ENCODE results near the gene SPEM2. TPM values are rescaled to one million over a fixed set of nuclear protein-coding genes. Genes with fewer than 3 reads are reported as not detected.
"Not testable (repeated sequence)": the region's sequence is repeated elsewhere in the genome, so short reads cannot be mapped to it uniquely, and the experiment has no call there.

The SPEM2 gene
- total and polyA plus RNA-seq, 9 donors: not detected

DNA sequence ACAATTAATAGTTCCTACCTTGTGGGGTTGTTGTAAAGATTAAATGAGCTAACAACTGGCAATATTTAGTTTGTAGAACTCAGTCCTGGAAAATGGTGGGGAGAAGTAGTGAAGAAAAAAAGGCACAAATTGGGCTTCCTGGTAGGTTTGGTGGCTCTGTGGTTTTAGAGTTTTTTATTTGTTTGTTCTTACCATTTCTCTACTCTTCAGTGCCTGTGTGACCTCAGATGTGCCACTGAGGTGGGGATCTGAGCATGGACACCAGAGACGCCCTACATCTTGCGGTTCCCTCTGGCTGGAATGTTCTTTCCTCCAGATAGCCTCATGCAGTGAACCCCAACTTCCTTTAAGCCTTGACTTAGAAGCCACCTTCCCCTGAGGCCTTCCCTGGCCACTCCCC is 46.3 kb downstream of the SPEM2 start:
- TF ChIP-seq, protein P1, sequence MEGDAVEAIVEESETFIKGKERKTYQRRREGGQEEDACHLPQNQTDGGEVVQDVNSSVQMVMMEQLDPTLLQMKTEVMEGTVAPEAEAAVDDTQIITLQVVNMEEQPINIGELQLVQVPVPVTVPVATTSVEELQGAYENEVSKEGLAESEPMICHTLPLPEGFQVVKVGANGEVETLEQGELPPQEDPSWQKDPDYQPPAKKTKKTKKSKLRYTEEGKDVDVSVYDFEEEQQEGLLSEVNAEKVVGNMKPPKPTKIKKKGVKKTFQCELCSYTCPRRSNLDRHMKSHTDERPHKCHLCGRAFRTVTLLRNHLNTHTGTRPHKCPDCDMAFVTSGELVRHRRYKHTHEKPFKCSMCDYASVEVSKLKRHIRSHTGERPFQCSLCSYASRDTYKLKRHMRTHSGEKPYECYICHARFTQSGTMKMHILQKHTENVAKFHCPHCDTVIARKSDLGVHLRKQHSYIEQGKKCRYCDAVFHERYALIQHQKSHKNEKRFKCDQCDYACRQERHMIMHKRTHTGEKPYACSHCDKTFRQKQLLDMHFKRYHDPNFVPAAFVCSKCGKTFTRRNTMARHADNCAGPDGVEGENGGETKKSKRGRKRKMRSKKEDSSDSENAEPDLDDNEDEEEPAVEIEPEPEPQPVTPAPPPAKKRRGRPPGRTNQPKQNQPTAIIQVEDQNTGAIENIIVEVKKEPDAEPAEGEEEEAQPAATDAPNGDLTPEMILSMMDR (IDR thresholded peaks at IDR 0.05): no peak
- TF ChIP-seq EP300 (IDR thresholded peaks at IDR 0.05) (no peak), POLR2A (IDR thresholded peaks at IDR 0.05) (no peak)
- peaks cover 11% of the 10 kb centered on the region for H3K4me1 ChIP-seq (ENCODE audit: insufficient read depth)
- intact Hi-C loops (cut with DNase I): no loop called here
- DNase-seq: no peak
- no peak overlapping the region for H3K27ac ChIP-seq
- no peaks in the 10 kb centered on the region for H3K36me3 ChIP-seq
- H3K27me3 ChIP-seq: no peaks in the 10 kb centered on the region
- H3K9me3 ChIP-seq: no peaks in the 10 kb centered on the region
- no peak overlapping the region for H3K4me3 ChIP-seq
- WGBS, 3 donors: 91 to 92% (median 92%) methylated on average over 2 of the region's 2 CpGs

DNA sequence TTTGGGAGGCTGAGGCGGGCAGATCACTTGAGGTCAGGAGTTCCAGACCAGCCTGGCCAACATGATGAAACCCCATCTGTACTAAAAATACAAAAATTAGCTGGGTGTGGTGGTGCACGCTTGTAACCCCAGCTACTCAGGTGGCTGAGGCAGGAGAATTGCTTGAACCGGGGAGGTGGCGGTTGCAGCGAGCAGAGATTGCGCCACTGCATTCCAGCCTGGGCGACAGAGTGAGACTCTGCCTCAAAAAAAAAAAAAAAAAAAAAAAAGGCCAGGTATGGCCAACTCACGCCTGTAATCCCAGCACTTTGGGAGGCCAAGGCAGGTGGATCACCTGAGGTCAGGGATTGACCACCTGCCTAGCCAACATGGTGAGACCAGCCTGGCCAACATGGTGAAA is 49.4 kb downstream of the SPEM2 start:
- 89 to 97% (median 95%) methylated on average over 8 of the region's 8 CpGs for WGBS, 3 donors
- H3K9me3 ChIP-seq, H3K27me3 ChIP-seq, H3K36me3 ChIP-seq, H3K27ac ChIP-seq, H3K4me3 ChIP-seq, DNase-seq: not testable (repeated sequence)
- H3K4me1 ChIP-seq (ENCODE audit: insufficient read depth): peaks cover 17% of the 10 kb centered on the region
- intact Hi-C loops (cut with DNase I): loop anchor here in 3 of 4 donors (5.0 kb wide), 1 partner anchor 32 kb away; no protein-coding TSS in a partner anchor

DNA sequence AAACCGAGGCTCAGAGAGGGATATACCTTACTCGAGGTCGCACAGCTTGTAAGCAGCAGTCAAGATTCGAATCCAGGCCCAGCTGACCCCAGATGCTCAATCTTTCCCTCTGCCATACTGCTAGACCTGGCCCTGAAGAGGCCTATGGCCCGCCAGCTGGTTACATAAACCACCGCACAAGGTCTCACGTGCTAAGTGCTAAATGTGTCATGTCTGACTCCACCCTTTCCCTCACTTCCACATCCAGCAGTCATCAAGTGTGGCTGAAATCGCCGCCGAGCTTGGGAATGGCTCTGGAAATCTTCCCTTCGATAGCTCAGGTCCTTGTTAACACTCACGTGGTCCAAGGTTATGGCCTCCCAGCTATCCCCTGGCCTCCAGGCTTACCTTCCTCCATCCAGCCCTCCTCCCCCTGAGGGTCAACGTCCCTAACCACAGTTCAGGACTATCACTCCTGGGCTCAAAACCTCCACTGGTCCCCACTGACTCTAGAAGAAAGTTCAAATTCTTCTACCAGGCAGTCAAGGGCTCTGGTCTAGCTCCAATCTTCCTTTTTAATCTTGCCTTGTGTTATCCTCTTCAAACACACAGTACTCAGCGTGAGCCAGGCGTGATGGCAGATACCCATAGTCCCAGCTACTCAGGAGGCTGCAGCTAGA is 50.5 kb downstream of the SPEM2 start:
- Histone ChIP-seq H3K27me3 (no peaks in the 10 kb centered on the region), H3K27ac (no peak overlapping the region), H3K4me1 (ENCODE audit: insufficient read depth) (peaks cover 14% of the 10 kb centered on the region), H3K9me3 (no peaks in the 10 kb centered on the region), H3K36me3 (no peaks in the 10 kb centered on the region), H3K4me3 (no peak overlapping the region)
- TF ChIP-seq POLR2A (IDR thresholded peaks at IDR 0.05) (no peak), EP300 (IDR thresholded peaks at IDR 0.05) (no peak)
- TF ChIP-seq, protein P1 (IDR thresholded peaks at IDR 0.05): no peak
- intact Hi-C loops (cut with DNase I): loop anchor here in 3 of 4 donors (5.0 kb wide), 1 partner anchor 34 kb away; no protein-coding TSS in a partner anchor
- peak in 1 of 5 donors; percentile 50 for DNase-seq
- WGBS, 3 donors: 64 to 72% (median 71%) methylated on average over 15 of the region's 15 CpGs

DNA sequence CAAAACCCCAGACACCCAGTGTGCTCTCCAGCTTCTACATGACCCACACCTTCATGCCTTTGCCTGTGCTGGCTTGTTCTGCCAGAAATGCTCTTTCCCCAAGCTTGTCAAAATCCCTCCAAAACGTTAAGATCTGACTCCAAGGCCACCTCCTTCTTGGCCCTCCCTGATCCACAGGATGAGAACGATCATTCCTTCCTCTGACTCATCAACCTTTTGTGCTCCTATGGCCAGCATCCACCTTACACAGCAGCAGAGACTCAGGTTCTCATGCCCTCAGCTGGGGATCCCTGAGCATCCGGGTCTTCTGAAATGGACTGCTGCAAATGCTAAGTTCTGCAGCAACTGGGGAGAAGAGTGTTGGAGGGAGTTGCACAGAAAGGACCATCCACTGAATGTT is 51.1 kb downstream of the SPEM2 start:
- Histone ChIP-seq H3K4me1 (ENCODE audit: insufficient read depth) (peaks cover 14% of the 10 kb centered on the region), H3K36me3 (no peaks in the 10 kb centered on the region), H3K9me3 (no peaks in the 10 kb centered on the region), H3K27ac (no peak overlapping the region), H3K4me3 (no peak overlapping the region), H3K27me3 (no peaks in the 10 kb centered on the region)
- DNase-seq: no peak
- intact Hi-C loops (cut with DNase I): loop anchor here in 3 of 4 donors (5.0 kb wide), 1 partner anchor 34 kb away; no protein-coding TSS in a partner anchor
- no peak for TF ChIP-seq POLR2A (IDR thresholded peaks at IDR 0.05)
- TF ChIP-seq, protein P1 (IDR thresholded peaks at IDR 0.05): no peak
- TF ChIP-seq EP300 (IDR thresholded peaks at IDR 0.05): no peak
- WGBS, 3 donors: 16 to 22% (median 18%) methylated on average over 3 of the region's 3 CpGs

DNA sequence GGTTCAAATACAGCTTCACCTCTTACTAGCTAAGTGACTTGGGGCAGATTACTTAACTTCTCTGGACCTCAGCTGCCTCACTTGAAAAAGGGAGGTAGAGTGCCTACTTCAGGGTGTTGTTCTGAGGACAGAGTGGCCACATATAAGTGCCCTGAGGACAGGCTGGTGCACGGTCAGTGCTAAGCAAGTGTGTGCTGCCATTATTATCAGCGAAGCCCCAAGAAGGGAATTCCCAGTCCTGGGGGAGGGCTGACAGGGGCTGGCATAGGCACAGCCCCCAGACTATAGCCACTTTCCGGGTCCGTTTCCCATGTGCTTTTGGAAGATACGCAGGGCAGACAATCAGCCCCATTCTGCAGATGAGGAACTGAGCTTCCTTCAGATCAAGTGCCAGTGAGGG is 51.5 kb downstream of the SPEM2 start:
- TF ChIP-seq EP300 (IDR thresholded peaks at IDR 0.05): no peak
- TF ChIP-seq, protein P1 (IDR thresholded peaks at IDR 0.05): no peak
- TF ChIP-seq POLR2A (IDR thresholded peaks at IDR 0.05): no peak
- Histone ChIP-seq H3K27ac (peak overlapping the region in 1 of 2 donors; percentile 99), H3K27me3 (no peaks in the 10 kb centered on the region), H3K36me3 (no peaks in the 10 kb centered on the region), H3K4me3 (peak overlapping the region; percentile 84), H3K4me1 (ENCODE audit: insufficient read depth) (peaks cover 14% of the 10 kb centered on the region), H3K9me3 (no peaks in the 10 kb centered on the region)
- intact Hi-C loops (cut with DNase I): loop anchor here in 3 of 4 donors (5.0 kb wide), 1 partner anchor 35 kb away; no protein-coding TSS in a partner anchor
- WGBS, 3 donors: 73 to 84% (median 77%) methylated on average over 5 of the region's 5 CpGs
- DNase-seq: no peak

All from ovary (tissue), 9 donors.